A549 (cell line): Measurements from ENCODE around the gene MEX3B. TPM values are rescaled to one million over a fixed set of nuclear protein-coding genes. Genes with fewer than 3 reads are reported as not detected.

Source experiments
- ATAC-seq, 2 experiments: fragments of 200-7000 bp in 1 of 2; fragments of >200 bp in 1 of 2; cut with Nextera tagmentation in 1 of 2; cut with Tn5 transposase in 1 of 2; 3 replicates each; pipeline versions ENCODE4 v1.8.0 to v1.9.1; 2018 to 2020; ENCODE audit warnings: mild to moderate bottlenecking in 1 of 2, moderate library complexity in 1 of 2
- CTCF ChIA-PET: fragments of 300-600 bp; sonication (Branson Sonifier 250); formaldehyde crosslinking; extraction: SDS; loops from one replicate; lab custom pipeline; 2021; ENCODE audit warnings: antibody characterized with exemption, inconsistent platforms; lab: Yijun Ruan, JAX
- POLR2A ChIA-PET: fragments of 350-600 bp; formaldehyde crosslinking; extraction: SDS; loops from one replicate; lab custom pipeline; 2021; ENCODE audit warnings: antibody characterized with exemption, inconsistent platforms; lab: Yijun Ruan, JAX
- DNase-seq, 2 experiments: peaks; one replicate each; pipeline versions ENCODE4 v3.0.0 to v3.0.0-alpha.2; 2011 to 2016; ENCODE audit warnings: low read depth in 1 of 2, low spot score in 1 of 2
- FAIRE-seq: peaks from 2 replicates; lab custom pipeline; 2011; peaks lifted over from hg19 to GRCh38; lab: Jason Lieb, UNC
- H3K27ac ChIP-seq, 2 experiments: fragments of >200 bp; sonication (Bioruptor Twin); formaldehyde crosslinking; 3 replicates each; pipeline ENCODE4 v1.5.1; 2016 to 2017
- H3K4me1 ChIP-seq: fragments of >200 bp; sonication (Bioruptor Twin); formaldehyde crosslinking; 3 replicates; pipeline ENCODE4 v1.6.1; 2016
- H3K4me2 ChIP-seq: fragments of >200 bp; sonication (Bioruptor Twin); formaldehyde crosslinking; 3 replicates; pipeline ENCODE4 v1.6.1; 2016
- H3K4me3 ChIP-seq: fragments of >200 bp; sonication (Bioruptor Twin); formaldehyde crosslinking; 3 replicates; pipeline ENCODE4 v1.5.1; 2016
- H3K9me3 ChIP-seq: fragments of >200 bp; sonication (Bioruptor Twin); formaldehyde crosslinking; 3 replicates; pipeline ENCODE4 v1.6.1; 2016
- BCL3 ChIP-seq: fragments of >200 bp; sonication (Bioruptor Twin); formaldehyde crosslinking; IDR thresholded peaks from 3 replicates; pipeline ENCODE4 v1.6.1; 2016
- CEBPB ChIP-seq, 2 experiments: fragments of >200 bp in 1 of 2; sonication (Bioruptor Twin) in 1 of 2; formaldehyde crosslinking in 1 of 2; IDR thresholded peaks; 2 replicates each; pipeline ENCODE4 v1.6.1; 2012 to 2016
- CHD2 ChIP-seq: fragments of 150-350 bp; IDR thresholded peaks from 2 replicates; pipeline ENCODE4 v1.6.1; 2014; ENCODE audit warnings: low read length; ENCODE audit not compliant: partially characterized antibody
- E2F6 ChIP-seq: IDR thresholded peaks from 2 replicates; pipeline ENCODE4 v1.6.1; 2012; ENCODE audit warnings: low read depth, borderline replicate concordance
- EP300 ChIP-seq, 2 experiments: fragments of >200 bp; sonication (Bioruptor Twin); formaldehyde crosslinking; IDR thresholded peaks; 2 replicates in 1 of 2; 3 replicates in 1 of 2; pipeline ENCODE4 v1.6.1; 2016 to 2017
- FOSL2 ChIP-seq, 2 experiments: fragments of 450-650 bp in 1 of 2; fragments of >200 bp in 1 of 2; sonication (Bioruptor Twin) in 1 of 2; formaldehyde crosslinking; IDR thresholded peaks; 2 replicates each; pipeline versions ENCODE4 v1.5.0 to v1.6.1; 2016 to 2020; ENCODE audit warnings: mild to moderate bottlenecking in 1 of 2, moderate library complexity in 1 of 2
- GATA3 ChIP-seq: IDR thresholded peaks from 2 replicates; pipeline ENCODE4 v1.6.1; 2012; ENCODE audit warnings: borderline replicate concordance
- HES2 ChIP-seq: fragments of >200 bp; sonication (Bioruptor Twin); formaldehyde crosslinking; IDR thresholded peaks from 2 replicates; pipeline ENCODE4 v1.6.1; 2016
- JUN ChIP-seq, 2 experiments: fragments of >200 bp; sonication (Bioruptor Twin); formaldehyde crosslinking; IDR thresholded peaks; 2 replicates in 1 of 2; 3 replicates in 1 of 2; pipeline ENCODE4 v1.6.1; 2016 to 2017
- JUNB ChIP-seq: fragments of >200 bp; sonication (Bioruptor Twin); formaldehyde crosslinking; IDR thresholded peaks from 2 replicates; pipeline ENCODE4 v1.6.1; 2016
- KDM5A ChIP-seq: fragments of 200-600 bp; sonication (generic); IDR thresholded peaks from 2 replicates; pipeline ENCODE4 v1.6.1; 2016; ENCODE audit warnings: antibody characterized with exemption, mild to moderate bottlenecking
- MAFK ChIP-seq: fragments of 450-650 bp; IDR thresholded peaks from 2 replicates; pipeline ENCODE4 v1.6.1; 2014; ENCODE audit not compliant: partially characterized antibody
- MAX ChIP-seq: IDR thresholded peaks from 2 replicates; pipeline ENCODE4 v1.6.1; 2012
- NPAS2 ChIP-seq: fragments of 250-450 bp; sonication (Bioruptor Pico); IDR thresholded peaks from 2 replicates; pipeline ENCODE4 v1.8.0; 2022; ENCODE audit warnings: mild to moderate bottlenecking, moderate library complexity, borderline replicate concordance
- POLR2A ChIP-seq: IDR thresholded peaks from 2 replicates; pipeline ENCODE4 v1.6.1; 2012; ENCODE audit warnings: mild to moderate bottlenecking, low read length
- SMC3 ChIP-seq: fragments of >200 bp; sonication (Bioruptor Twin); formaldehyde crosslinking; IDR thresholded peaks from 3 replicates; pipeline ENCODE4 v1.6.1; 2018; ENCODE audit warnings: inconsistent platforms
- SREBF2 ChIP-seq: fragments of 450-650 bp; IDR thresholded peaks from 2 replicates; pipeline ENCODE4 v1.6.1; 2014; ENCODE audit warnings: mild to moderate bottlenecking, moderate library complexity
- TP53 ChIP-seq: fragments of 250-450 bp; sonication (Bioruptor Pico); IDR thresholded peaks from 2 replicates; pipeline ENCODE4 v1.5.0; 2021; ENCODE audit warnings: mild to moderate bottlenecking, moderate library complexity
- WGBS: methylation state at CpG from one replicate; pipeline ENCODE4 v1.1.6; 2017; ENCODE audit errors: missing lambda C conversion rate; 5-methylcytosine and 5-hydroxymethylcytosine counted together
- polyA minus RNA-seq: library from RNA; depleted of rRNA, polyadenylated mRNA; stranded (reverse); fragments of >200 nt; gene quantifications from 2 replicates; pipeline ENCODE4 v1.2.3, GENCODE V29; 2011; rRNA and poly(A)+ RNA removed
- polyA plus RNA-seq, 4 experiments: library from polyadenylated mRNA; depleted of rRNA in 3 of 4; stranded (reverse); fragments of >200 nt; fragmentation: RNase III in 1 of 4; extraction: RNeasy Plus Mini Kit Qiagen cat#74134 plus additional on column Dnase treatment in 1 of 4; gene quantifications; 2 replicates in 3 of 4; 3 replicates in 1 of 4; pipeline ENCODE4 v1.2.3, GENCODE V29; 2011 to 2017

The MEX3B gene
- polyA plus RNA-seq (2011; rRNA removed) (1.8 and 2.3 TPM in 2 replicates), polyA plus RNA-seq (2017; fragmentation: RNase III; extraction: RNeasy Plus Mini Kit Qiagen cat#74134 plus additional on column Dnase treatment) (3.0 to 4.6 TPM (median 4.2 TPM) in 3 replicates), polyA minus RNA-seq (1.5 and 1.6 TPM in 2 replicates)
- polyA plus RNA-seq (2012; cell fraction: cytosol; rRNA removed), result 4.0 and 6.6 TPM in 2 replicates
- 7.4 and 9.9 TPM in 2 replicates for polyA plus RNA-seq (2012; cell fraction: nucleus; rRNA removed)

- ChIA-PET POLR2A (interaction anchor here (0.5 to 2.5 kb wide), 19 partner anchors 15 to 1046 kb away, joined by 3 to 17 read pairs (median 4); partner anchors contain the start of genes EFL1, SAXO2 and STARD5), CTCF (interaction anchor here (0.7 to 3.7 kb wide), 15 partner anchors 10 to 773 kb away, joined by 3 to 16 read pairs (median 5); no protein-coding TSS in a partner anchor)
- Histone ChIP-seq H3K4me1 (peaks cover 5% of the 10 kb centered on the region; the same call in 2 of the 3 replicates), H3K4me2 (peak within 1 kb of the TSS; percentile 95), H3K9me3 (no peaks in the 10 kb centered on the region), H3K4me3 (peak within 1 kb of the TSS; percentile 61), H3K27ac (peak within 1 kb of the TSS; percentile 87 to 93)
- TF ChIP-seq EP300 (IDR thresholded peaks at IDR 0.05) (no peak), SREBF2 (no peak), GATA3 (peak; percentile 4; the same call in 1 of the 2 replicates), JUN (IDR thresholded peaks at IDR 0.05) (peak in 1 of 2 experiments; percentile 61; a peak in 1 of 5 replicates), POLR2A (peak; percentile 56), KDM5A (0 out of 2 replicates have a peak, but pooled peaks have one; percentile 16), MAX (0 out of 2 replicates have a peak, but pooled peaks have one; percentile 59)
- ATAC-seq (peak; percentile 78 to 84), DNase-seq (peak; percentile 98 to 99), FAIRE-seq (no peak)
- 2% methylated on average over 35 of the region's 68 CpGs for WGBS
Observed at GRCh38 chr15:82045892-82046665, at the start of gene MEX3B. Gene MEX3B, minus strand, starts transcription at chr15:82046018. Its CDS starts 313 bp downstream, at chr15:82045705.

GRCh38 chr15:82093774-82094211 is 48.0 kb upstream of the MEX3B start:
- ATAC-seq (peak; percentile 98), DNase-seq (peak; percentile 74 to 86), FAIRE-seq (peak; percentile 81)
- CTCF ChIA-PET, result interaction anchor here (0.8 to 3.3 kb wide), 3 partner anchors 15 to 683 kb away, joined by 3 to 30 read pairs (median 4); no protein-coding TSS in a partner anchor
- 22% methylated on average over 13 of the region's 13 CpGs for WGBS
- POLR2A ChIA-PET, result interaction anchor here (1.2 kb wide), 1 partner anchor 47 kb away, joined by 17 read pairs; the partner anchor contains the start of gene MEX3B
- TF ChIP-seq CHD2 (peak; percentile 51), BCL3 (no peak), SMC3 (no peak), E2F6 (0 out of 2 replicates have a peak, but pooled peaks have one; percentile 25), CEBPB (IDR thresholded peaks at IDR 0.05) (peak; percentile 70 to 82), MAX (peak; percentile 52), MAFK (peak; percentile 19), JUNB (peak; percentile 87), FOSL2 (IDR thresholded peaks at IDR 0.05) (peak; percentile 91), FOSL2 (CRISPR knock-in tag; IDR thresholded peaks at IDR 0.05) (peak; percentile 85), HES2 (peak; percentile 65; the same call in 1 of the 2 replicates), NPAS2 (CRISPR knock-in tag) (no peak), TP53 (CRISPR knock-in tag) (no peak), JUN (IDR thresholded peaks at IDR 0.05) (peak; percentile 54 to 68; a peak in 2 of 5 replicates), GATA3 (peak; percentile 51; the same call in 1 of the 2 replicates), EP300 (IDR thresholded peaks at IDR 0.05) (peak in 1 of 2 experiments; percentile 17; a peak in 1 of 5 replicates)
- peaks cover 9% of the 10 kb centered on the region; the same call in 2 of the 3 replicates for H3K9me3 ChIP-seq
- H3K4me3 ChIP-seq, result peak overlapping the region; percentile 20; the same call in 2 of the 3 replicates
- peak overlapping the region; percentile 69 to 86 for H3K27ac ChIP-seq
- peaks cover 12% of the 10 kb centered on the region; the same call in 2 of the 3 replicates for H3K4me1 ChIP-seq
- peak overlapping the region; percentile 67 for H3K4me2 ChIP-seq
